Measurements from ENCODE around the gene ZNF423. TPM values are rescaled to one million over a fixed set of nuclear protein-coding genes. Genes with fewer than 3 reads are reported as not detected.

The ZNF423 gene
- total RNA-seq, 1 experiment from 2014 or later = 0.49 TPM

DNA sequence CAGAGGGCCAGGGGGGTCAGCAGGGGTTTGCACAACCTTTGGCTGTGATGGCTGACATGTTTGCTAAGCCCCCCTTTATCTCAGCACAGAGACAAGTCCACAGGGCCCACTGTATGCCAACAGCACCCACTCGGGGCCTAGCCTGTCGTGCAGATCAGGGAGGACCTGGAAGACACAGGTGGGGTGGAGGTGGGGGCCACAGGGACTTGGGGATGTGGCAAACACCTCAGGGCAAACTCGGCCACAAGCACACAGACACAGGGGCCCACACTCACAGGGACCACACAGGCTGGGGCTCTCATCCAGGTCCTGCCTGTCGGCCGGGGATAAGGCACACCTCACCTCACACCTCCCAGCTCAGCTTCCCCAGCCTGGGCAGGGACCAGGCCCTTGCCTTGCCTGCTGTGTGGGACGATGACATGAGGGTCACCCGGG is 394.4 kb downstream of the ZNF423 start:
- intact Hi-C loops (cut with micrococcal nuclease; ENCODE audit: unreplicated experiment) = no loop called here

DNA sequence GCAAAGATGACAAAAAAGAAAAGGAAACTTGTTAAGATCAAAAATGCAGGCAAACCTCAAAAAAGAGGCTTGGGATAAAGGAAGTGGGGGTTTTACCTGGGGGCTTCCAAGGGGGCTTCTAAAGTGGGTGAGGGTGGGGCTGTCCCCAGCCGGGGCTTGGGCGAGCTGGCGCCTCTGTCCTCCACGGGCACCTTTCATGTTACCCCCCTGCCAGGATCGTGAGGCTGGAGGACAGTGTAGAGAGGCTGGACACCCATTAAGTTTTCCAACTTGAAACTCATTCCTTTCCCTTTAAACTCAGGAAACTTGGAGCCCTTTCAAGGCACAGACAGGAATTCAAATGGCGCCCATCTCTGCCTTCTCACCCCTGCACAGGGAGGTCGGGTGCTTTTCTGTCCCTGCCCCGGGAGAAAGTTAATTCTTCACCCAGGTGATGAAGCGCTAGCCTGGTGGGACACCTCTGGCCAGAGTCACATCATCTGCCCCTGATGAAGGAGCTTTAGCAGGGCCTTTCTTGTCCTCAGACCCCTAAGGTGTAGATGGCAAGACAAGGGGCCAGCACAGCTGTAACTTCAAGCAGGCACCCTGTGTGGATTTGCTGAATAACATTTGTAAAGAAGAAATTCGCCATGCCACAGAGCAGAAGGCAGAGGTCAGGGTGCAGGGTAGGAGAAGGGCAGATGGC is 395.0 kb downstream of the ZNF423 start:
- H3K9me3 ChIP-seq (ENCODE audit: control insufficient read depth, insufficient read depth, low read depth, low read length) = no peaks in the 10 kb centered on the region
- H3K36me3 ChIP-seq (ENCODE audit: control insufficient read depth, insufficient read depth, low read length) = no peaks in the 10 kb centered on the region
- no peak for DNase-seq (ENCODE audit: low read depth, low spot score)
- no peak overlapping the region for H3K4me3 ChIP-seq (ENCODE audit: low read depth in 2 of 2, low read length in 2 of 2)
- no peak for ATAC-seq
- no TSS peak for BruUV-seq (replicated peaks)
- H3K27me3 ChIP-seq (ENCODE audit: control insufficient read depth, insufficient read depth, low read length) = no peaks in the 10 kb centered on the region
- no peaks in the 10 kb centered on the region for H3K4me1 ChIP-seq (ENCODE audit: control insufficient read depth, insufficient read depth, low read length)
- H3K27ac ChIP-seq (ENCODE audit: low read length) = no peak overlapping the region
- in situ Hi-C loops (cut with HindIII; ENCODE audit: low pct_unique_long_range_greater_than_20kb, low sequenced_read_pairs) = no loop called here
- TF ChIP-seq, protein P1, sequence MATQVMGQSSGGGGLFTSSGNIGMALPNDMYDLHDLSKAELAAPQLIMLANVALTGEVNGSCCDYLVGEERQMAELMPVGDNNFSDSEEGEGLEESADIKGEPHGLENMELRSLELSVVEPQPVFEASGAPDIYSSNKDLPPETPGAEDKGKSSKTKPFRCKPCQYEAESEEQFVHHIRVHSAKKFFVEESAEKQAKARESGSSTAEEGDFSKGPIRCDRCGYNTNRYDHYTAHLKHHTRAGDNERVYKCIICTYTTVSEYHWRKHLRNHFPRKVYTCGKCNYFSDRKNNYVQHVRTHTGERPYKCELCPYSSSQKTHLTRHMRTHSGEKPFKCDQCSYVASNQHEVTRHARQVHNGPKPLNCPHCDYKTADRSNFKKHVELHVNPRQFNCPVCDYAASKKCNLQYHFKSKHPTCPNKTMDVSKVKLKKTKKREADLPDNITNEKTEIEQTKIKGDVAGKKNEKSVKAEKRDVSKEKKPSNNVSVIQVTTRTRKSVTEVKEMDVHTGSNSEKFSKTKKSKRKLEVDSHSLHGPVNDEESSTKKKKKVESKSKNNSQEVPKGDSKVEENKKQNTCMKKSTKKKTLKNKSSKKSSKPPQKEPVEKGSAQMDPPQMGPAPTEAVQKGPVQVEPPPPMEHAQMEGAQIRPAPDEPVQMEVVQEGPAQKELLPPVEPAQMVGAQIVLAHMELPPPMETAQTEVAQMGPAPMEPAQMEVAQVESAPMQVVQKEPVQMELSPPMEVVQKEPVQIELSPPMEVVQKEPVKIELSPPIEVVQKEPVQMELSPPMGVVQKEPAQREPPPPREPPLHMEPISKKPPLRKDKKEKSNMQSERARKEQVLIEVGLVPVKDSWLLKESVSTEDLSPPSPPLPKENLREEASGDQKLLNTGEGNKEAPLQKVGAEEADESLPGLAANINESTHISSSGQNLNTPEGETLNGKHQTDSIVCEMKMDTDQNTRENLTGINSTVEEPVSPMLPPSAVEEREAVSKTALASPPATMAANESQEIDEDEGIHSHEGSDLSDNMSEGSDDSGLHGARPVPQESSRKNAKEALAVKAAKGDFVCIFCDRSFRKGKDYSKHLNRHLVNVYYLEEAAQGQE (IDR thresholded peaks at IDR 0.05; ENCODE audit: insufficient read depth in 1 of 2, low read depth in 2 of 2, low read length in 1 of 2) = no peak
- TF ChIP-seq, protein P2, sequence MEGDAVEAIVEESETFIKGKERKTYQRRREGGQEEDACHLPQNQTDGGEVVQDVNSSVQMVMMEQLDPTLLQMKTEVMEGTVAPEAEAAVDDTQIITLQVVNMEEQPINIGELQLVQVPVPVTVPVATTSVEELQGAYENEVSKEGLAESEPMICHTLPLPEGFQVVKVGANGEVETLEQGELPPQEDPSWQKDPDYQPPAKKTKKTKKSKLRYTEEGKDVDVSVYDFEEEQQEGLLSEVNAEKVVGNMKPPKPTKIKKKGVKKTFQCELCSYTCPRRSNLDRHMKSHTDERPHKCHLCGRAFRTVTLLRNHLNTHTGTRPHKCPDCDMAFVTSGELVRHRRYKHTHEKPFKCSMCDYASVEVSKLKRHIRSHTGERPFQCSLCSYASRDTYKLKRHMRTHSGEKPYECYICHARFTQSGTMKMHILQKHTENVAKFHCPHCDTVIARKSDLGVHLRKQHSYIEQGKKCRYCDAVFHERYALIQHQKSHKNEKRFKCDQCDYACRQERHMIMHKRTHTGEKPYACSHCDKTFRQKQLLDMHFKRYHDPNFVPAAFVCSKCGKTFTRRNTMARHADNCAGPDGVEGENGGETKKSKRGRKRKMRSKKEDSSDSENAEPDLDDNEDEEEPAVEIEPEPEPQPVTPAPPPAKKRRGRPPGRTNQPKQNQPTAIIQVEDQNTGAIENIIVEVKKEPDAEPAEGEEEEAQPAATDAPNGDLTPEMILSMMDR (IDR thresholded peaks at IDR 0.05) = no peak
- TF ChIP-seq POLR2AphosphoS5 (IDR thresholded peaks at IDR 0.05; ENCODE audit: low read depth, low read length) = no peak
- no peak for TF ChIP-seq TCF7L2 (IDR thresholded peaks at IDR 0.05; ENCODE audit: low read depth, low read length)
- no peak for TF ChIP-seq SIN3A (IDR thresholded peaks at IDR 0.05; ENCODE audit: borderline replicate concordance, insufficient read depth, low read depth, low read length)
- intact Hi-C loops (cut with micrococcal nuclease; ENCODE audit: unreplicated experiment) = no loop called here
- ChIA-PET CTCF (no interaction called here), POLR2A (no interaction called here)

More for the DNA sequence above, 394.4 kb downstream of the ZNF423 start:
- H3K4me3 ChIP-seq (ENCODE audit: low read depth in 2 of 2, low read length in 2 of 2) = no peak overlapping the region
- POLR2A ChIA-PET = no interaction called here
- no peaks in the 10 kb centered on the region for H3K9me3 ChIP-seq (ENCODE audit: control insufficient read depth, insufficient read depth, low read depth, low read length)
- TF ChIP-seq SIN3A (IDR thresholded peaks at IDR 0.05; ENCODE audit: borderline replicate concordance, insufficient read depth, low read depth, low read length) (no peak), POLR2AphosphoS5 (IDR thresholded peaks at IDR 0.05; ENCODE audit: low read depth, low read length) (no peak), TCF7L2 (IDR thresholded peaks at IDR 0.05; ENCODE audit: low read depth, low read length) (no peak)
- TF ChIP-seq, protein P2 (IDR thresholded peaks at IDR 0.05) = no peak
- TF ChIP-seq, protein P1 (IDR thresholded peaks at IDR 0.05; ENCODE audit: insufficient read depth in 1 of 2, low read depth in 2 of 2, low read length in 1 of 2) = no peak
- H3K4me1 ChIP-seq (ENCODE audit: control insufficient read depth, insufficient read depth, low read length) = no peaks in the 10 kb centered on the region
- ATAC-seq (no peak), DNase-seq (ENCODE audit: low read depth, low spot score) (no peak)
- BruUV-seq (replicated peaks) = no TSS peak
- no peaks in the 10 kb centered on the region for H3K36me3 ChIP-seq (ENCODE audit: control insufficient read depth, insufficient read depth, low read length)
- CTCF ChIA-PET = no interaction called here
- H3K27me3 ChIP-seq (ENCODE audit: control insufficient read depth, insufficient read depth, low read length) = no peaks in the 10 kb centered on the region
- in situ Hi-C loops (cut with HindIII; ENCODE audit: low pct_unique_long_range_greater_than_20kb, low sequenced_read_pairs) = no loop called here
- no peak overlapping the region for H3K27ac ChIP-seq (ENCODE audit: low read length)
